ENCODE data around the gene INKA2.

DNA sequence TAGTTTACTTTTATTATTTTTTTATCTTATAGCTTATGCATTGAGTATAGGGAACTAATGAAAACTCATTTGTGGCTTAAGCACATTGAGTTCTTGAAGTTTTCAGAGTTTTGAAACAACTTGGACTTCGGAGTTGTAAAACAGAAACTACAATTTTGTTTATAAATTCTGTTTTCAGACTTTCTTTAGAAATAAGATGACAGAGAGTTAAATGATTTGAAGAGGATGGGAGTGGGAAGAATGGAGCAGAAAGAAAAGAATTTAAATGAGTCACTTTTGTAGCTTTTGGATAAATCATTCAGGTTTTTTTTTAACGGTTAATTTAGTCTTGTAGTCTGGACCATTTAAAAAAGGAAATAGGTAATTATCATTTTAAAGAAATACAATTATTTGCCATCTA is 32.3 kb downstream of the INKA2 start:
- TF ChIP-seq, protein P1, sequence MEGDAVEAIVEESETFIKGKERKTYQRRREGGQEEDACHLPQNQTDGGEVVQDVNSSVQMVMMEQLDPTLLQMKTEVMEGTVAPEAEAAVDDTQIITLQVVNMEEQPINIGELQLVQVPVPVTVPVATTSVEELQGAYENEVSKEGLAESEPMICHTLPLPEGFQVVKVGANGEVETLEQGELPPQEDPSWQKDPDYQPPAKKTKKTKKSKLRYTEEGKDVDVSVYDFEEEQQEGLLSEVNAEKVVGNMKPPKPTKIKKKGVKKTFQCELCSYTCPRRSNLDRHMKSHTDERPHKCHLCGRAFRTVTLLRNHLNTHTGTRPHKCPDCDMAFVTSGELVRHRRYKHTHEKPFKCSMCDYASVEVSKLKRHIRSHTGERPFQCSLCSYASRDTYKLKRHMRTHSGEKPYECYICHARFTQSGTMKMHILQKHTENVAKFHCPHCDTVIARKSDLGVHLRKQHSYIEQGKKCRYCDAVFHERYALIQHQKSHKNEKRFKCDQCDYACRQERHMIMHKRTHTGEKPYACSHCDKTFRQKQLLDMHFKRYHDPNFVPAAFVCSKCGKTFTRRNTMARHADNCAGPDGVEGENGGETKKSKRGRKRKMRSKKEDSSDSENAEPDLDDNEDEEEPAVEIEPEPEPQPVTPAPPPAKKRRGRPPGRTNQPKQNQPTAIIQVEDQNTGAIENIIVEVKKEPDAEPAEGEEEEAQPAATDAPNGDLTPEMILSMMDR (IDR thresholded peaks at IDR 0.05; ENCODE audit: low read depth, low read length) = no peak
- no peak for TF ChIP-seq POLR2A (IDR thresholded peaks at IDR 0.05; ENCODE audit: extremely low read depth, insufficient read length)
